ENCODE measurements around the gene HM13. TPM values are rescaled to one million over a fixed set of nuclear protein-coding genes. Genes with fewer than 3 reads are reported as not detected.

Gene HM13
- total RNA-seq, 1 experiment from 2014 or later, result 103 TPM

DNA sequence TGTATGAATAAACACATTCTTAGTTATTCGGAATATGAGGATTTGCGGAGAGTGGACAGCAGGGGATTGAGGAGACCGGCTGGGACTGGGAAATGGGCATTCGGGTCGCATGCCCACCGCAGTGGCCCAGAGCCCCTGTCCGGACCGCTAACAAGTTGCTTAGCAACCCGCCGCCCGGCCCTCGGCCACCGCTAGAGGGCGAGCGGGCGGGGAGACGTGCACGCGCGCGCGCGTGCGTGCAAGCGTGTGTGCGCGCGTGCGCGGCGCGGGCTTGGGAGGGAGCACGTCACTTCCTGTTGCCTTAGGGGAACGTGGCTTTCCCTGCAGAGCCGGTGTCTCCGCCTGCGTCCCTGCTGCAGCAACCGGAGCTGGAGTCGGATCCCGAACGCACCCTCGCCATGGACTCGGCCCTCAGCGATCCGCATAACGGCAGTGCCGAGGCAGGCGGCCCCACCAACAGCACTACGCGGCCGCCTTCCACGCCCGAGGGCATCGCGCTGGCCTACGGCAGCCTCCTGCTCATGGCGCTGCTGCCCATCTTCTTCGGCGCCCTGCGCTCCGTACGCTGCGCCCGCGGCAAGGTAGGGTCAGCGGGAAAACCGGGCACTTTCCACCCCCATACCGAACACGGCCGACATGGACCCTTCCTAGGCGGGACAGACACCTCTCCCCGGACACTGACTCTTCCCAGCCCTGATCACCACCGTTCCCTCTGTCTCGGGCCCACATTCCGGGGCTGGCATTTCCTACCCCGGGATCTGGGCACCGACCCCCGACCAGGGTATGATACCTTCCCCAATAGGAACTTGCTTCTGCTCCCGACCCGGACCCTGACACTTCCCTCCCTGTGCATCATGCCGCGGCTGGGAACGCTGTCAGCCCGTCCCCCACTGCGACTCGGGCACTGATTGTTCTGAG lies at the start of gene HM13 (continued):
- TF ChIP-seq E2F1 (CRISPR knock-in tag; IDR thresholded peaks at IDR 0.05) (0 out of 2 replicates have a peak, but pooled peaks have one; percentile 24), SMAD4 (CRISPR knock-in tag; IDR thresholded peaks at IDR 0.05) (peak; percentile 73; the same call in 1 of the 2 replicates), ZBTB43 (CRISPR knock-in tag; IDR thresholded peaks at IDR 0.05) (no peak), FOXP1 (CRISPR knock-in tag; IDR thresholded peaks at IDR 0.05; ENCODE audit: borderline replicate concordance) (no peak), ZNF423 (CRISPR knock-in tag; IDR thresholded peaks at IDR 0.05) (no peak), TCF7 (CRISPR knock-in tag; IDR thresholded peaks at IDR 0.05; ENCODE audit: low read depth) (no peak), TEAD4 (CRISPR knock-in tag; IDR thresholded peaks at IDR 0.05) (0 out of 2 replicates have a peak, but pooled peaks have one; percentile 27), ZNF416 (CRISPR knock-in tag; IDR thresholded peaks at IDR 0.05) (0 out of 2 replicates have a peak, but pooled peaks have one; percentile 60), ZNF281 (CRISPR knock-in tag; IDR thresholded peaks at IDR 0.05) (no peak), ZNF263 (CRISPR knock-in tag; IDR thresholded peaks at IDR 0.05; ENCODE audit: low read depth) (no peak), CBFB (CRISPR knock-in tag; IDR thresholded peaks at IDR 0.05; ENCODE audit: low read depth) (no peak), MYBL2 (CRISPR knock-in tag; IDR thresholded peaks at IDR 0.05) (peak; percentile 51), ZNF138 (CRISPR knock-in tag; conservative IDR thresholded peaks at IDR 0.05) (no peak), GTF2I (CRISPR knock-in tag; conservative IDR thresholded peaks at IDR 0.05) (no peak)
- TF ChIP-seq, protein P1, sequence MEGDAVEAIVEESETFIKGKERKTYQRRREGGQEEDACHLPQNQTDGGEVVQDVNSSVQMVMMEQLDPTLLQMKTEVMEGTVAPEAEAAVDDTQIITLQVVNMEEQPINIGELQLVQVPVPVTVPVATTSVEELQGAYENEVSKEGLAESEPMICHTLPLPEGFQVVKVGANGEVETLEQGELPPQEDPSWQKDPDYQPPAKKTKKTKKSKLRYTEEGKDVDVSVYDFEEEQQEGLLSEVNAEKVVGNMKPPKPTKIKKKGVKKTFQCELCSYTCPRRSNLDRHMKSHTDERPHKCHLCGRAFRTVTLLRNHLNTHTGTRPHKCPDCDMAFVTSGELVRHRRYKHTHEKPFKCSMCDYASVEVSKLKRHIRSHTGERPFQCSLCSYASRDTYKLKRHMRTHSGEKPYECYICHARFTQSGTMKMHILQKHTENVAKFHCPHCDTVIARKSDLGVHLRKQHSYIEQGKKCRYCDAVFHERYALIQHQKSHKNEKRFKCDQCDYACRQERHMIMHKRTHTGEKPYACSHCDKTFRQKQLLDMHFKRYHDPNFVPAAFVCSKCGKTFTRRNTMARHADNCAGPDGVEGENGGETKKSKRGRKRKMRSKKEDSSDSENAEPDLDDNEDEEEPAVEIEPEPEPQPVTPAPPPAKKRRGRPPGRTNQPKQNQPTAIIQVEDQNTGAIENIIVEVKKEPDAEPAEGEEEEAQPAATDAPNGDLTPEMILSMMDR (IDR thresholded peaks at IDR 0.05), result peak; percentile 91
- TF ChIP-seq, protein P2, sequence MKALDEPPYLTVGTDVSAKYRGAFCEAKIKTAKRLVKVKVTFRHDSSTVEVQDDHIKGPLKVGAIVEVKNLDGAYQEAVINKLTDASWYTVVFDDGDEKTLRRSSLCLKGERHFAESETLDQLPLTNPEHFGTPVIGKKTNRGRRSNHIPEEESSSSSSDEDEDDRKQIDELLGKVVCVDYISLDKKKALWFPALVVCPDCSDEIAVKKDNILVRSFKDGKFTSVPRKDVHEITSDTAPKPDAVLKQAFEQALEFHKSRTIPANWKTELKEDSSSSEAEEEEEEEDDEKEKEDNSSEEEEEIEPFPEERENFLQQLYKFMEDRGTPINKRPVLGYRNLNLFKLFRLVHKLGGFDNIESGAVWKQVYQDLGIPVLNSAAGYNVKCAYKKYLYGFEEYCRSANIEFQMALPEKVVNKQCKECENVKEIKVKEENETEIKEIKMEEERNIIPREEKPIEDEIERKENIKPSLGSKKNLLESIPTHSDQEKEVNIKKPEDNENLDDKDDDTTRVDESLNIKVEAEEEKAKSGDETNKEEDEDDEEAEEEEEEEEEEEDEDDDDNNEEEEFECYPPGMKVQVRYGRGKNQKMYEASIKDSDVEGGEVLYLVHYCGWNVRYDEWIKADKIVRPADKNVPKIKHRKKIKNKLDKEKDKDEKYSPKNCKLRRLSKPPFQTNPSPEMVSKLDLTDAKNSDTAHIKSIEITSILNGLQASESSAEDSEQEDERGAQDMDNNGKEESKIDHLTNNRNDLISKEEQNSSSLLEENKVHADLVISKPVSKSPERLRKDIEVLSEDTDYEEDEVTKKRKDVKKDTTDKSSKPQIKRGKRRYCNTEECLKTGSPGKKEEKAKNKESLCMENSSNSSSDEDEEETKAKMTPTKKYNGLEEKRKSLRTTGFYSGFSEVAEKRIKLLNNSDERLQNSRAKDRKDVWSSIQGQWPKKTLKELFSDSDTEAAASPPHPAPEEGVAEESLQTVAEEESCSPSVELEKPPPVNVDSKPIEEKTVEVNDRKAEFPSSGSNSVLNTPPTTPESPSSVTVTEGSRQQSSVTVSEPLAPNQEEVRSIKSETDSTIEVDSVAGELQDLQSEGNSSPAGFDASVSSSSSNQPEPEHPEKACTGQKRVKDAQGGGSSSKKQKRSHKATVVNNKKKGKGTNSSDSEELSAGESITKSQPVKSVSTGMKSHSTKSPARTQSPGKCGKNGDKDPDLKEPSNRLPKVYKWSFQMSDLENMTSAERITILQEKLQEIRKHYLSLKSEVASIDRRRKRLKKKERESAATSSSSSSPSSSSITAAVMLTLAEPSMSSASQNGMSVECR (CRISPR knock-in tag; IDR thresholded peaks at IDR 0.05; ENCODE audit: borderline replicate concordance), result peak; percentile 94; the same call in 1 of the 2 replicates
- TF ChIP-seq, protein P3, sequence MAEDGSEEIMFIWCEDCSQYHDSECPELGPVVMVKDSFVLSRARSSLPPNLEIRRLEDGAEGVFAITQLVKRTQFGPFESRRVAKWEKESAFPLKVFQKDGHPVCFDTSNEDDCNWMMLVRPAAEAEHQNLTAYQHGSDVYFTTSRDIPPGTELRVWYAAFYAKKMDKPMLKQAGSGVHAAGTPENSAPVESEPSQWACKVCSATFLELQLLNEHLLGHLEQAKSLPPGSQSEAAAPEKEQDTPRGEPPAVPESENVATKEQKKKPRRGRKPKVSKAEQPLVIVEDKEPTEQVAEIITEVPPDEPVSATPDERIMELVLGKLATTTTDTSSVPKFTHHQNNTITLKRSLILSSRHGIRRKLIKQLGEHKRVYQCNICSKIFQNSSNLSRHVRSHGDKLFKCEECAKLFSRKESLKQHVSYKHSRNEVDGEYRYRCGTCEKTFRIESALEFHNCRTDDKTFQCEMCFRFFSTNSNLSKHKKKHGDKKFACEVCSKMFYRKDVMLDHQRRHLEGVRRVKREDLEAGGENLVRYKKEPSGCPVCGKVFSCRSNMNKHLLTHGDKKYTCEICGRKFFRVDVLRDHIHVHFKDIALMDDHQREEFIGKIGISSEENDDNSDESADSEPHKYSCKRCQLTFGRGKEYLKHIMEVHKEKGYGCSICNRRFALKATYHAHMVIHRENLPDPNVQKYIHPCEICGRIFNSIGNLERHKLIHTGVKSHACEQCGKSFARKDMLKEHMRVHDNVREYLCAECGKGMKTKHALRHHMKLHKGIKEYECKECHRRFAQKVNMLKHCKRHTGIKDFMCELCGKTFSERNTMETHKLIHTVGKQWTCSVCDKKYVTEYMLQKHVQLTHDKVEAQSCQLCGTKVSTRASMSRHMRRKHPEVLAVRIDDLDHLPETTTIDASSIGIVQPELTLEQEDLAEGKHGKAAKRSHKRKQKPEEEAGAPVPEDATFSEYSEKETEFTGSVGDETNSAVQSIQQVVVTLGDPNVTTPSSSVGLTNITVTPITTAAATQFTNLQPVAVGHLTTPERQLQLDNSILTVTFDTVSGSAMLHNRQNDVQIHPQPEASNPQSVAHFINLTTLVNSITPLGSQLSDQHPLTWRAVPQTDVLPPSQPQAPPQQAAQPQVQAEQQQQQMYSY (CRISPR knock-in tag; IDR thresholded peaks at IDR 0.05), result peak; percentile 55; the same call in 1 of the 2 replicates
- TF ChIP-seq, protein P4, sequence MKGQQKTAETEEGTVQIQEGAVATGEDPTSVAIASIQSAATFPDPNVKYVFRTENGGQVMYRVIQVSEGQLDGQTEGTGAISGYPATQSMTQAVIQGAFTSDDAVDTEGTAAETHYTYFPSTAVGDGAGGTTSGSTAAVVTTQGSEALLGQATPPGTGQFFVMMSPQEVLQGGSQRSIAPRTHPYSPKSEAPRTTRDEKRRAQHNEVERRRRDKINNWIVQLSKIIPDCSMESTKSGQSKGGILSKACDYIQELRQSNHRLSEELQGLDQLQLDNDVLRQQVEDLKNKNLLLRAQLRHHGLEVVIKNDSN (CRISPR knock-in tag; IDR thresholded peaks at IDR 0.05), result peak; percentile 61; the same call in 1 of the 2 replicates

All from WTC11 (cell line).